WTC11 (cell line): ENCODE results near the gene MFSD2A. TPM values are rescaled to one million over a fixed set of nuclear protein-coding genes. Genes with fewer than 3 reads are reported as not detected.

Experiments used
- ATAC-seq: fragments of 200-7000 bp; cut with Tn5 transposase; 2 replicates; pipeline ENCODE4 v1.10.0; 2021; ENCODE audit warnings: mild to moderate bottlenecking, moderate library complexity
- CTCF ChIA-PET: fragments of 300-600 bp; sonication (Branson Sonifier 250); formaldehyde crosslinking; loops from one replicate; lab custom pipeline; 2021; ENCODE audit warnings: antibody characterized with exemption; lab: Charles Lee
- POLR2A ChIA-PET: fragments of 350-600 bp; sonication (Branson Sonifier 250); formaldehyde crosslinking; loops from one replicate; lab custom pipeline; 2021; ENCODE audit warnings: antibody characterized with exemption; lab: Charles Lee
- DNase-seq: peaks from one replicate; pipeline ENCODE4 v3.0.0; 2021; ENCODE audit warnings: low spot score
- H3K27ac Mint-ChIP-seq: 2 replicates; pipeline ENCODE4 v1.8.0; 2021; ENCODE audit warnings: mixed read lengths
- H3K27me3 Mint-ChIP-seq: 2 replicates; pipeline ENCODE4 v1.8.0; 2021; ENCODE audit warnings: low read depth, mild to moderate bottlenecking, moderate library complexity, mixed read lengths
- H3K36me3 Mint-ChIP-seq: 2 replicates; pipeline ENCODE4 v1.8.0; 2021; ENCODE audit warnings: mixed read lengths
- H3K4me1 Mint-ChIP-seq: 2 replicates; pipeline ENCODE4 v1.8.0; 2022; ENCODE audit warnings: mixed read lengths
- H3K4me3 Mint-ChIP-seq: 2 replicates; pipeline ENCODE4 v1.8.0; 2021; ENCODE audit warnings: mild to moderate bottlenecking, moderate library complexity, mixed read lengths
- H3K9me3 Mint-ChIP-seq: 2 replicates; pipeline ENCODE4 v1.8.0; 2021; ENCODE audit warnings: mixed read lengths
- CBFB ChIP-seq: sonication (generic); formaldehyde crosslinking; IDR thresholded peaks from 2 replicates; pipeline ENCODE4 v1.8.1; 2022; ENCODE audit warnings: mild to moderate bottlenecking, low read depth, missing genetic modification reagents
- GRHL2 ChIP-seq: fragments of 250-450 bp; sonication (Bioruptor Pico); IDR thresholded peaks from 2 replicates; pipeline ENCODE4 v1.8.0; 2022; ENCODE audit warnings: mild to moderate bottlenecking, moderate library complexity; ENCODE audit not compliant: insufficient replicate concordance, severe bottlenecking
- JAZF1 ChIP-seq: fragments of 250-450 bp; sonication (Bioruptor Pico); IDR thresholded peaks from 2 replicates; pipeline ENCODE4 v1.9.0; 2021; ENCODE audit warnings: moderate library complexity, mild to moderate bottlenecking, inconsistent platforms
- KAT7 ChIP-seq: sonication (generic); formaldehyde crosslinking; IDR thresholded peaks from 2 replicates; pipeline ENCODE4 v1.8.1; 2023; ENCODE audit warnings: missing genetic modification reagents, mild to moderate bottlenecking, borderline replicate concordance
- NFE2L1 ChIP-seq: sonication (generic); formaldehyde crosslinking; IDR thresholded peaks from 2 replicates; pipeline ENCODE4 v1.8.1; 2023; ENCODE audit warnings: missing genetic modification reagents
- NR1H2 ChIP-seq: sonication (generic); formaldehyde crosslinking; IDR thresholded peaks from 2 replicates; pipeline ENCODE4 v1.9.0; 2021; ENCODE audit warnings: mild to moderate bottlenecking, moderate library complexity, missing genetic modification reagents
- NR2C2 ChIP-seq: sonication (generic); formaldehyde crosslinking; IDR thresholded peaks from 2 replicates; pipeline ENCODE4 v1.8.0; 2022; ENCODE audit warnings: mild to moderate bottlenecking, missing genetic modification reagents
- NR3C1 ChIP-seq: sonication (generic); formaldehyde crosslinking; conservative IDR thresholded peaks from 2 replicates; pipeline ENCODE4 v1.8.1; 2023; ENCODE audit warnings: low read depth, mild to moderate bottlenecking, missing genetic modification reagents
- SMAD3 ChIP-seq: sonication (generic); formaldehyde crosslinking; IDR thresholded peaks from 2 replicates; pipeline ENCODE4 v1.8.0; 2022; ENCODE audit warnings: missing genetic modification reagents, mild to moderate bottlenecking, borderline replicate concordance
- SOX15 ChIP-seq: fragments of 250-450 bp; sonication (Bioruptor Pico); IDR thresholded peaks from 2 replicates; pipeline ENCODE4 v1.9.0; 2021; ENCODE audit warnings: mild to moderate bottlenecking
- ZNF263 ChIP-seq: sonication (generic); formaldehyde crosslinking; IDR thresholded peaks from 2 replicates; pipeline ENCODE4 v1.8.1; 2022; ENCODE audit warnings: low read depth, mild to moderate bottlenecking, moderate library complexity, missing genetic modification reagents
- total RNA-seq: library from RNA; stranded (reverse); gene quantifications from 3 replicates; pipeline ENCODE4 v1.2.3, GENCODE V29; 2021
- TF ChIP-seq, protein P1 (sequence below): sonication (generic); formaldehyde crosslinking; IDR thresholded peaks from 2 replicates; pipeline ENCODE4 v1.8.1; 2022; ENCODE audit warnings: missing genetic modification reagents, borderline replicate concordance
- TF ChIP-seq, protein P2 (sequence below): fragments of 250-450 bp; sonication (Bioruptor Pico); IDR thresholded peaks from 2 replicates; pipeline ENCODE4 v2.1.2; 2022; ENCODE audit warnings: mild to moderate bottlenecking, moderate library complexity
- TF ChIP-seq, protein P3 (sequence below): sonication (generic); formaldehyde crosslinking; IDR thresholded peaks from 2 replicates; pipeline ENCODE4 v1.8.0; 2022; ENCODE audit warnings: mild to moderate bottlenecking, missing genetic modification reagents
- TF ChIP-seq, protein P4 (sequence below): sonication (generic); formaldehyde crosslinking; IDR thresholded peaks from 2 replicates; pipeline ENCODE4 v1.8.0; 2023; ENCODE audit warnings: missing genetic modification reagents, mild to moderate bottlenecking, borderline replicate concordance
- TF ChIP-seq, protein P5 (sequence below): fragments of 250-450 bp; sonication (Bioruptor Pico); IDR thresholded peaks from 2 replicates; pipeline ENCODE4 v1.9.0; 2021; ENCODE audit warnings: mild to moderate bottlenecking
- TF ChIP-seq, protein P6 (sequence below): sonication (generic); formaldehyde crosslinking; IDR thresholded peaks from 2 replicates; pipeline ENCODE4 v1.8.1; 2023; ENCODE audit warnings: mild to moderate bottlenecking, missing genetic modification reagents, moderate library complexity

MFSD2A gene
- total RNA-seq, 1 experiment from 2014 or later: 14.0 TPM

DNA sequence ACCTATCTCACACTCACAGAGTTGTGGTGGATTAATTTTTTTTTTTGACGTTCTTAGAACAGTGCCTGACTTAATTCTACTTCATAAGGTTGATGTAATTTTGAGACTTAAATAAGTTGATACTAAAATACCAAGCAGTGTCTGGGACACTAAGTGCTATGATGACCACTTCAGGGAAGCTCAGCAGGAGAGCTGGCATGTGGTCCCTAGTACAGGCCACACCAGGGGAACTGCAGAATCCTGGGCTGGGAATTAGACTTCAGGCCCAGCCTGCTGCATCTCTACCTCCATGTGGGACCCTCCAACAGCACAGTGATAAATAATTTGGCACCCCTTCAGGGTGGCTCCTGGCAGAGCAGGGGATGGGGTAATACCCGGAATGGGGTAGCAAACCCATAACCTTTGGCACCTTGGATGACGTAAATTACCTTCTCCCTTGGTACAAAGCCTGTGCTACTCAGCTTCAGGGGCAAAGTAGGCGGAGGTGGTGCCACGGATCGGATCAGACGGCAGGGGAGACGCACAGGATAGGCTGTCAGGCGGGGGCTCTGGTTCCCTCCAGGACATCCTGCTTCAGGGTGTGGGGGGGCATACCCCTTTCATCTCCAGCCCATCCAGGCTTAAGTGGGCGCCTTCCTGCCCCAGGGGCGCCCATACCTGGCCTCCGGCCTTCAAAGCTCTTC lies 4.8 kb downstream of the MFSD2A start (continued):
- TF ChIP-seq, protein P1, sequence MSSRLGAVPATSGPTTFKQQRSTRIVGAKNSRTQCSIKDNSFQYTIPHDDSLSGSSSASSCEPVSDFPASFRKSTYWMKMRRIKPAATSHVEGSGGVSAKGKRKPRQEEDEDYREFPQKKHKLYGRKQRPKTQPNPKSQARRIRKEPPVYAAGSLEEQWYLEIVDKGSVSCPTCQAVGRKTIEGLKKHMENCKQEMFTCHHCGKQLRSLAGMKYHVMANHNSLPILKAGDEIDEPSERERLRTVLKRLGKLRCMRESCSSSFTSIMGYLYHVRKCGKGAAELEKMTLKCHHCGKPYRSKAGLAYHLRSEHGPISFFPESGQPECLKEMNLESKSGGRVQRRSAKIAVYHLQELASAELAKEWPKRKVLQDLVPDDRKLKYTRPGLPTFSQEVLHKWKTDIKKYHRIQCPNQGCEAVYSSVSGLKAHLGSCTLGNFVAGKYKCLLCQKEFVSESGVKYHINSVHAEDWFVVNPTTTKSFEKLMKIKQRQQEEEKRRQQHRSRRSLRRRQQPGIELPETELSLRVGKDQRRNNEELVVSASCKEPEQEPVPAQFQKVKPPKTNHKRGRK (CRISPR knock-in tag): no peak
- TF ChIP-seq NR3C1: no peak
- TF ChIP-seq, protein P2, sequence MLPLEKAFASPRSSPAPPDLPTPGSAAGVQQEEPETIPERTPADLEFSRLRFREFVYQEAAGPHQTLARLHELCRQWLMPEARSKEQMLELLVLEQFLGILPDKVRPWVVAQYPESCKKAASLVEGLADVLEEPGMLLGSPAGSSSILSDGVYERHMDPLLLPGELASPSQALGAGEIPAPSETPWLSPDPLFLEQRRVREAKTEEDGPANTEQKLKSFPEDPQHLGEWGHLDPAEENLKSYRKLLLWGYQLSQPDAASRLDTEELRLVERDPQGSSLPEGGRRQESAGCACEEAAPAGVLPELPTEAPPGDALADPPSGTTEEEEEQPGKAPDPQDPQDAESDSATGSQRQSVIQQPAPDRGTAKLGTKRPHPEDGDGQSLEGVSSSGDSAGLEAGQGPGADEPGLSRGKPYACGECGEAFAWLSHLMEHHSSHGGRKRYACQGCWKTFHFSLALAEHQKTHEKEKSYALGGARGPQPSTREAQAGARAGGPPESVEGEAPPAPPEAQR (CRISPR knock-in tag): no peak
- TF ChIP-seq SOX15 (CRISPR knock-in tag): no peak
- TF ChIP-seq JAZF1 (CRISPR knock-in tag): no peak
- TF ChIP-seq, protein P3, sequence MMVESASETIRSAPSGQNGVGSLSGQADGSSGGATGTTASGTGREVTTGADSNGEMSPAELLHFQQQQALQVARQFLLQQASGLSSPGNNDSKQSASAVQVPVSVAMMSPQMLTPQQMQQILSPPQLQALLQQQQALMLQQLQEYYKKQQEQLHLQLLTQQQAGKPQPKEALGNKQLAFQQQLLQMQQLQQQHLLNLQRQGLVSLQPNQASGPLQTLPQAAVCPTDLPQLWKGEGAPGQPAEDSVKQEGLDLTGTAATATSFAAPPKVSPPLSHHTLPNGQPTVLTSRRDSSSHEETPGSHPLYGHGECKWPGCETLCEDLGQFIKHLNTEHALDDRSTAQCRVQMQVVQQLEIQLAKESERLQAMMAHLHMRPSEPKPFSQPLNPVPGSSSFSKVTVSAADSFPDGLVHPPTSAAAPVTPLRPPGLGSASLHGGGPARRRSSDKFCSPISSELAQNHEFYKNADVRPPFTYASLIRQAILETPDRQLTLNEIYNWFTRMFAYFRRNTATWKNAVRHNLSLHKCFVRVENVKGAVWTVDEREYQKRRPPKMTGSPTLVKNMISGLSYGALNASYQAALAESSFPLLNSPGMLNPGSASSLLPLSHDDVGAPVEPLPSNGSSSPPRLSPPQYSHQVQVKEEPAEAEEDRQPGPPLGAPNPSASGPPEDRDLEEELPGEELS (CRISPR knock-in tag): no peak
- TF ChIP-seq, protein P4, sequence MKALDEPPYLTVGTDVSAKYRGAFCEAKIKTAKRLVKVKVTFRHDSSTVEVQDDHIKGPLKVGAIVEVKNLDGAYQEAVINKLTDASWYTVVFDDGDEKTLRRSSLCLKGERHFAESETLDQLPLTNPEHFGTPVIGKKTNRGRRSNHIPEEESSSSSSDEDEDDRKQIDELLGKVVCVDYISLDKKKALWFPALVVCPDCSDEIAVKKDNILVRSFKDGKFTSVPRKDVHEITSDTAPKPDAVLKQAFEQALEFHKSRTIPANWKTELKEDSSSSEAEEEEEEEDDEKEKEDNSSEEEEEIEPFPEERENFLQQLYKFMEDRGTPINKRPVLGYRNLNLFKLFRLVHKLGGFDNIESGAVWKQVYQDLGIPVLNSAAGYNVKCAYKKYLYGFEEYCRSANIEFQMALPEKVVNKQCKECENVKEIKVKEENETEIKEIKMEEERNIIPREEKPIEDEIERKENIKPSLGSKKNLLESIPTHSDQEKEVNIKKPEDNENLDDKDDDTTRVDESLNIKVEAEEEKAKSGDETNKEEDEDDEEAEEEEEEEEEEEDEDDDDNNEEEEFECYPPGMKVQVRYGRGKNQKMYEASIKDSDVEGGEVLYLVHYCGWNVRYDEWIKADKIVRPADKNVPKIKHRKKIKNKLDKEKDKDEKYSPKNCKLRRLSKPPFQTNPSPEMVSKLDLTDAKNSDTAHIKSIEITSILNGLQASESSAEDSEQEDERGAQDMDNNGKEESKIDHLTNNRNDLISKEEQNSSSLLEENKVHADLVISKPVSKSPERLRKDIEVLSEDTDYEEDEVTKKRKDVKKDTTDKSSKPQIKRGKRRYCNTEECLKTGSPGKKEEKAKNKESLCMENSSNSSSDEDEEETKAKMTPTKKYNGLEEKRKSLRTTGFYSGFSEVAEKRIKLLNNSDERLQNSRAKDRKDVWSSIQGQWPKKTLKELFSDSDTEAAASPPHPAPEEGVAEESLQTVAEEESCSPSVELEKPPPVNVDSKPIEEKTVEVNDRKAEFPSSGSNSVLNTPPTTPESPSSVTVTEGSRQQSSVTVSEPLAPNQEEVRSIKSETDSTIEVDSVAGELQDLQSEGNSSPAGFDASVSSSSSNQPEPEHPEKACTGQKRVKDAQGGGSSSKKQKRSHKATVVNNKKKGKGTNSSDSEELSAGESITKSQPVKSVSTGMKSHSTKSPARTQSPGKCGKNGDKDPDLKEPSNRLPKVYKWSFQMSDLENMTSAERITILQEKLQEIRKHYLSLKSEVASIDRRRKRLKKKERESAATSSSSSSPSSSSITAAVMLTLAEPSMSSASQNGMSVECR (CRISPR knock-in tag): no peak
- TF ChIP-seq GRHL2 (CRISPR knock-in tag): no peak
- no peak for TF ChIP-seq NFE2L1
- TF ChIP-seq KAT7 (CRISPR knock-in tag): no peak

DNA sequence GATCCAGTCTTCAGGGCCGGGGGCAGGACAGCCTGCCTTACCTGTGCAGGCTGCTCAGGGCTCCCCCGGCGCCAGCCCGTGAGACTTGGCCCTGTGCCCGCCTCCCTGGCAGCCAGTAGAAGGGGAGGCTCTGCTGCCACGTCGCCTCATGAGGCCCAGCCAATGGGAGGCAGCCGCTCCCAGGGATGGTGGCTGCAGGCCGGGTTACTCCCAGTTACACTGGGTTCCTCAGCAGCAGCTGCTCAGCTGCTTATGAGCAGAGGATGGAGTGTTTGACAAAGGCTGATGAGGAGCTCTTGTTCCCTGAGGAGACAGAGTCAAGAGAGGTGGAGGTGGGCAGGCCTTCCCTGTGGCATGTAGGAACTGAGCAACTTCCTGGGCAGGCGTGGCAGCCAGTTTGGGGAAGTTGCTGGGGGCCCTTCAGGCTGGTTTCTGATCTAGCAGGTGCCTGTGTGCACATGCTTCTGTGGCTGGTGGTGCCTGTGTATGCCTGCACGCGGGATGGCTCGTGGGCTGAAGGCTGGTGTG lies 5.5 kb downstream of the MFSD2A start:
- CTCF ChIA-PET: interaction anchor here (1.0 to 1.8 kb wide), 2 partner anchors 40 to 58 kb away, joined by 4 to 6 read pairs; partner anchors contain the start of gene MYCL
- H3K4me3 Mint-ChIP-seq: no peak overlapping the region
- ATAC-seq (no peak), DNase-seq (no peak)
- H3K27me3 Mint-ChIP-seq: peaks cover 9% of the 10 kb centered on the region
- peaks cover 36% of the 10 kb centered on the region for H3K36me3 Mint-ChIP-seq
- POLR2A ChIA-PET: no interaction called here
- no peak overlapping the region for H3K27ac Mint-ChIP-seq
- H3K4me1 Mint-ChIP-seq: peaks cover 15% of the 10 kb centered on the region
- H3K9me3 Mint-ChIP-seq: no peaks in the 10 kb centered on the region
- TF ChIP-seq CBFB (CRISPR knock-in tag) (no peak), SMAD3 (no peak), NR1H2 (CRISPR knock-in tag) (no peak), NR2C2 (CRISPR knock-in tag) (no peak), ZNF263 (CRISPR knock-in tag) (no peak)
- TF ChIP-seq, protein P5, sequence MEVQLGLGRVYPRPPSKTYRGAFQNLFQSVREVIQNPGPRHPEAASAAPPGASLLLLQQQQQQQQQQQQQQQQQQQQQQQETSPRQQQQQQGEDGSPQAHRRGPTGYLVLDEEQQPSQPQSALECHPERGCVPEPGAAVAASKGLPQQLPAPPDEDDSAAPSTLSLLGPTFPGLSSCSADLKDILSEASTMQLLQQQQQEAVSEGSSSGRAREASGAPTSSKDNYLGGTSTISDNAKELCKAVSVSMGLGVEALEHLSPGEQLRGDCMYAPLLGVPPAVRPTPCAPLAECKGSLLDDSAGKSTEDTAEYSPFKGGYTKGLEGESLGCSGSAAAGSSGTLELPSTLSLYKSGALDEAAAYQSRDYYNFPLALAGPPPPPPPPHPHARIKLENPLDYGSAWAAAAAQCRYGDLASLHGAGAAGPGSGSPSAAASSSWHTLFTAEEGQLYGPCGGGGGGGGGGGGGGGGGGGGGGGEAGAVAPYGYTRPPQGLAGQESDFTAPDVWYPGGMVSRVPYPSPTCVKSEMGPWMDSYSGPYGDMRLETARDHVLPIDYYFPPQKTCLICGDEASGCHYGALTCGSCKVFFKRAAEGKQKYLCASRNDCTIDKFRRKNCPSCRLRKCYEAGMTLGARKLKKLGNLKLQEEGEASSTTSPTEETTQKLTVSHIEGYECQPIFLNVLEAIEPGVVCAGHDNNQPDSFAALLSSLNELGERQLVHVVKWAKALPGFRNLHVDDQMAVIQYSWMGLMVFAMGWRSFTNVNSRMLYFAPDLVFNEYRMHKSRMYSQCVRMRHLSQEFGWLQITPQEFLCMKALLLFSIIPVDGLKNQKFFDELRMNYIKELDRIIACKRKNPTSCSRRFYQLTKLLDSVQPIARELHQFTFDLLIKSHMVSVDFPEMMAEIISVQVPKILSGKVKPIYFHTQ (CRISPR knock-in tag): no peak
- TF ChIP-seq, protein P4 (CRISPR knock-in tag): no peak
- TF ChIP-seq, protein P6, sequence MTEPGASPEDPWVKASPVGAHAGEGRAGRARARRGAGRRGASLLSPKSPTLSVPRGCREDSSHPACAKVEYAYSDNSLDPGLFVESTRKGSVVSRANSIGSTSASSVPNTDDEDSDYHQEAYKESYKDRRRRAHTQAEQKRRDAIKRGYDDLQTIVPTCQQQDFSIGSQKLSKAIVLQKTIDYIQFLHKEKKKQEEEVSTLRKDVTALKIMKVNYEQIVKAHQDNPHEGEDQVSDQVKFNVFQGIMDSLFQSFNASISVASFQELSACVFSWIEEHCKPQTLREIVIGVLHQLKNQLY (CRISPR knock-in tag): no peak
